Thyroid gland (tissue), 4 donors: ENCODE data around the gene PKD1L1. TPM values are rescaled to one million over a fixed set of nuclear protein-coding genes. Genes with fewer than 3 reads are reported as not detected.
A peak's percentile ranks its signal among the peaks of the same experiment; 100 is the strongest.
"Not testable (repeated sequence)": the region's sequence is repeated elsewhere in the genome, so short reads cannot be mapped to it uniquely, and the experiment has no call there.

Source experiments
- DNase-seq, 2 donors: peaks; one replicate each; pipeline ENCODE4 v3.0.0-alpha.2; 2019
- H3K27ac ChIP-seq, 3 donors: fragments of 200-600 bp; sonication (generic); 1 replicate in 2 of 3; 2 replicates in 1 of 3; pipeline ENCODE4 v1.5.1; 2016 to 2019; ENCODE audit warnings: mild to moderate bottlenecking in 1 of 3, moderate library complexity in 1 of 3
- H3K27me3 ChIP-seq: fragments of 200-600 bp; sonication (generic); one replicate; pipeline ENCODE4 v1.5.1; 2019
- H3K36me3 ChIP-seq, 2 donors: fragments of 200-600 bp; sonication (generic); one replicate each; pipeline ENCODE4 v1.5.1; 2016 to 2019
- H3K4me1 ChIP-seq, 2 donors: fragments of 200-600 bp; sonication (generic); one replicate each; pipeline ENCODE4 v1.5.1; 2017 to 2019
- H3K4me3 ChIP-seq, 3 donors: fragments of 200-600 bp; sonication (generic); replicated peaks in 1 of 3; 1 replicate in 2 of 3; 2 replicates in 1 of 3; pipeline ENCODE4 v1.5.1; 2016; ENCODE audit warnings: mild to moderate bottlenecking in 1 of 3
- H3K9me3 ChIP-seq: fragments of 200-600 bp; sonication (generic); one replicate; pipeline ENCODE4 v1.5.1; 2017
- CTCF ChIP-seq, 6 experiments: fragments of 200-600 bp in 3 of 6; fragments of 450-650 bp in 3 of 6; sonication (generic) in 3 of 6; IDR thresholded peaks; one replicate each; pipeline ENCODE4 v1.5.1; 2016 to 2019; ENCODE audit warnings: antibody characterized with exemption in 6 of 6, mild to moderate bottlenecking in 2 of 6, inconsistent platforms in 1 of 6, moderate library complexity in 1 of 6
- POLR2A ChIP-seq, 2 donors: fragments of 450-650 bp; IDR thresholded peaks; one replicate each; pipeline ENCODE4 v1.6.1; 2017; ENCODE audit warnings: antibody characterized with exemption in 2 of 2, mild to moderate bottlenecking in 2 of 2, moderate library complexity in 1 of 2
- WGBS, 2 donors: methylation state at CpG; one replicate each; pipeline ENCODE4 v1.1.5; 2017; 5-methylcytosine and 5-hydroxymethylcytosine counted together
- intact Hi-C: fragments of 100-400 bp; cut with DNase I; formaldehyde crosslinking; loops from one replicate; pipeline ENCODE4 v1.15.1; 2023
- total RNA-seq, 4 donors: library from RNA; depleted of rRNA; stranded (reverse); fragments of >200 nt; gene quantifications; one replicate each; pipeline ENCODE4 v1.2.3, GENCODE V29; 2016

Gene PKD1L1
- total RNA-seq, 4 donors from 2014 or later: under 0.01 to 0.17 (median 0.14) TPM

GRCh38 chr7:47946581-47947354 lies 1.5 kb downstream of the PKD1L1 start:
- Histone ChIP-seq H3K36me3 (no peaks in the 10 kb centered on the region), H3K4me3 (no peak overlapping the region), H3K27me3 (no peaks in the 10 kb centered on the region), H3K9me3 (no peaks in the 10 kb centered on the region), H3K27ac (peak overlapping the region in 2 of 3 donors; percentile 1 to 53), H3K4me1 (no peaks in the 10 kb centered on the region)
- intact Hi-C loops: no loop called here
- TF ChIP-seq POLR2A (IDR thresholded peaks at IDR 0.05) (no peak), CTCF (IDR thresholded peaks at IDR 0.05) (no peak)
- DNase-seq: no peak
- WGBS, 2 donors: 86 to 89% methylated on average over 7 of the region's 7 CpGs

GRCh38 chr7:47945261-47946015 lies 2.8 kb downstream of the PKD1L1 start:
- TF ChIP-seq POLR2A (IDR thresholded peaks at IDR 0.05): no peak
- TF ChIP-seq CTCF (IDR thresholded peaks at IDR 0.05): peak; percentile 55 to 72 (median 66)
- Histone ChIP-seq H3K27me3 (no peaks in the 10 kb centered on the region), H3K36me3 (no peaks in the 10 kb centered on the region), H3K9me3 (no peaks in the 10 kb centered on the region), H3K4me1 (peaks cover 0 to 13% of the 10 kb centered on the region in 2 donors), H3K27ac (no peak overlapping the region), H3K4me3 (no peak overlapping the region)
- DNase-seq: peak; percentile 75 to 87
- 44% methylated on average over 8 of the region's 8 CpGs for WGBS, 2 donors
- intact Hi-C loops: no loop called here

- DNase-seq: no peak
- H3K9me3 ChIP-seq: no peaks in the 10 kb centered on the region
- H3K27me3 ChIP-seq: no peaks in the 10 kb centered on the region
- H3K36me3 ChIP-seq: no peaks in the 10 kb centered on the region
- 73 to 78% methylated on average over 12 of the region's 12 CpGs for WGBS, 2 donors
- no peak overlapping the region for H3K4me3 ChIP-seq
- H3K27ac ChIP-seq: no peak overlapping the region
- intact Hi-C loops: loop anchor here (5.0 kb wide), 1 partner anchor 168 kb away; no protein-coding TSS in a partner anchor
- TF ChIP-seq POLR2A (IDR thresholded peaks at IDR 0.05) (no peak), CTCF (IDR thresholded peaks at IDR 0.05) (no peak)
- H3K4me1 ChIP-seq: peaks cover 0 to 14% of the 10 kb centered on the region in 2 donors
Measured at GRCh38 chr7:47944536-47945260, 3.6 kb downstream of the PKD1L1 start.

- H3K9me3 ChIP-seq: no peaks in the 10 kb centered on the region
- no peak for TF ChIP-seq CTCF (IDR thresholded peaks at IDR 0.05)
- TF ChIP-seq POLR2A (IDR thresholded peaks at IDR 0.05): no peak
- no peak overlapping the region for H3K27ac ChIP-seq
- intact Hi-C loops: loop anchor here (5.0 kb wide), 1 partner anchor 168 kb away; no protein-coding TSS in a partner anchor
- no peak overlapping the region for H3K4me3 ChIP-seq
- H3K27me3 ChIP-seq: no peaks in the 10 kb centered on the region
- DNase-seq: no peak
- H3K36me3 ChIP-seq: no peaks in the 10 kb centered on the region
- H3K4me1 ChIP-seq: peaks cover 0 to 14% of the 10 kb centered on the region in 2 donors
- WGBS, 2 donors: 89 to 92% methylated on average over 8 of the region's 8 CpGs
Measured at GRCh38 chr7:47943676-47944474, 4.4 kb downstream of the PKD1L1 start.

- H3K36me3 ChIP-seq, DNase-seq, H3K9me3 ChIP-seq, H3K27me3 ChIP-seq, H3K27ac ChIP-seq, H3K4me3 ChIP-seq: not testable (repeated sequence)
- peaks cover 0 to 17% of the 10 kb centered on the region in 2 donors for H3K4me1 ChIP-seq
- 91 to 93% methylated on average over 10 of the region's 10 CpGs for WGBS, 2 donors
- intact Hi-C loops: loop anchor here (5.0 kb wide), 1 partner anchor 170 kb away; no protein-coding TSS in a partner anchor
Measured at GRCh38 chr7:47942651-47943050, 5.6 kb downstream of the PKD1L1 start.
